Umbilical cord (tissue), 2 donors: ENCODE data around the gene NECTIN2. TPM values are rescaled to one million over a fixed set of nuclear protein-coding genes. Genes with fewer than 3 reads are reported as not detected.
A peak's percentile ranks its signal among the peaks of the same experiment; 100 is the strongest.

Experiments
- DNase-seq: peaks from one replicate; pipeline ENCODE4 v3.0.0-alpha.2; 2015; ENCODE audit warnings: low spot score
- total RNA-seq: library from RNA; depleted of rRNA; stranded (reverse); fragments of >200 nt; gene quantifications from one replicate; pipeline ENCODE4 v1.2.3, GENCODE V29; 2014; ENCODE audit warnings: low replicate concordance; ENCODE audit not compliant: insufficient read depth

NECTIN2 gene
- 52.0 TPM for total RNA-seq

- DNase-seq = peak; percentile 99
Observed at GRCh38 chr19:44845612-44846454, at the start of gene NECTIN2. Gene NECTIN2 (plus strand): TSS chr19:44846297. CDS start chr19:44846526, 229 bp downstream.

DNA sequence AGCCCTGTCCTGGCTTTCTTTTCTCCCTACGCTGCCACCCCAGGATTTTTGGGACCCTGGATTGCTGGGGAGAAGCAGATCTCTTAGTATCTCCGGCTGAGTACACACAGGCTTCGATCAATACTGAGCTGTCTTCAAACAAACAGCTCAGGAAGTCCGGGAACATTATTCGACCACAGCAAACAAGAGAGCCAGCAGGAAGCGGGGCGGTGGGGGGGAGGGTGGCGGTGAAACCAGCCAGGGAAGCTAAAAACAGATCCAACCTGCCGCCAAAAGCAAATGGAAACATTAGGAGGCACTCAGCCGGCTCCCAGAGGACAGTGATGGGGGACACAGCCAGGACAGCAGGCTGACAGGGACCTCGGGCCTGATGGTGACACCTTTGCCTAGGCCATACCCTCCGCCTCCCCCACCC is 49.4 kb upstream of the NECTIN2 start:
- no peak for DNase-seq

DNA sequence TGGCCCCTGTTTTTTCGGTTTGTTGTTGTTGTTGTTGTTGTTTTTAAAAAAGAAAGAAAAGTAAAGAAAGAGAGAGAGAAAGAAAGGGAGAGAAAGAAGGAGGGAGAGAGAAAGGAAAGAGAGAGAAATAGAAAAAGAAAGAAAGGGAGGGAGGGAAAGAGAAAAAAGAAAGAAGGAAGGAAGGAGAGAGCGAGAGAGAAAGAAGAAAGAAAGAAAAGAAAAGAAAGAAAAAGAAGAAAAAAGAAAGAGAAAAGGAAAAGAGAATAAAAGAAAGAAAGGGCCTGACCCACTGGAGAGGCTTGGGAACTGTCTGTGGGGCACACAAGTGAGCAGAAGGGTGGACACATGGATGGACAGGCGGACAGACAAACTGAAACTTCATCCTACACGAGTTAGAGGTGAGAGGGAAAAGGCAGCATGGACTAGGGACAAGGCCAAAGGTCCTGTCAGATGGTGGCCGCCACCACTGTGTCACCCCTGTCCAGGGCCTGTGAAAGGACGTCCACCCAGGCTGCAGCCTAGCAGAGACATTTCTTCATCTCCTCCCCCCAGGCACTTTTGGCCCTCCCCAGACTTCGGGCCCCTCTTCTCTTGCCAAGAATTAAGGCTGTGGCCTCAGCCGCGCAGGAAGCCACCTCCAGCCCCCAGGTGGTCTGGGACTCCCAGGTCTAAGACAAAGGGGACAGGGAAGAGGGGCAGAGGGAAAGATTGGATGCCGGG is 46.3 kb upstream of the NECTIN2 start:
- no peak for DNase-seq

DNA sequence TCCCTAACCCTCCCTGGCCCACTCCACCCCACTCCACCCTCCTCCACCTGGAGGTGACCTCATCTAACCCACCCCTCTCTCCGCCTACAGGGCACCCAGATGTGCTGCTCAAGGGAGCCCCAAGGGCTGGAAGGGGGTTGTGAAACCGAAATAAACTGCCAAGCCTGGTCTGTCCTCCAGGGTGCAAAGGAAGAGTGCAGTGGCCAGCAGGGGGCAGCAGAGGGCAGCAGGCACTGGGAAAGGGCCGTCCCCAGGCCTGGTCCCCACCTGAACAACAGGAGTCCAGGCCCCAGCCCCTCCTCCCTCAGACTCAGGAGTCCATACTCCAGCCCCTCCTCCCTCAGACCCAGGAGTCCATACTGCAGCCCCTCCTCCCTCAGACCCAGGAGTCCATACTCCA is 45.6 kb upstream of the NECTIN2 start:
- peak; percentile 71 for DNase-seq

DNA sequence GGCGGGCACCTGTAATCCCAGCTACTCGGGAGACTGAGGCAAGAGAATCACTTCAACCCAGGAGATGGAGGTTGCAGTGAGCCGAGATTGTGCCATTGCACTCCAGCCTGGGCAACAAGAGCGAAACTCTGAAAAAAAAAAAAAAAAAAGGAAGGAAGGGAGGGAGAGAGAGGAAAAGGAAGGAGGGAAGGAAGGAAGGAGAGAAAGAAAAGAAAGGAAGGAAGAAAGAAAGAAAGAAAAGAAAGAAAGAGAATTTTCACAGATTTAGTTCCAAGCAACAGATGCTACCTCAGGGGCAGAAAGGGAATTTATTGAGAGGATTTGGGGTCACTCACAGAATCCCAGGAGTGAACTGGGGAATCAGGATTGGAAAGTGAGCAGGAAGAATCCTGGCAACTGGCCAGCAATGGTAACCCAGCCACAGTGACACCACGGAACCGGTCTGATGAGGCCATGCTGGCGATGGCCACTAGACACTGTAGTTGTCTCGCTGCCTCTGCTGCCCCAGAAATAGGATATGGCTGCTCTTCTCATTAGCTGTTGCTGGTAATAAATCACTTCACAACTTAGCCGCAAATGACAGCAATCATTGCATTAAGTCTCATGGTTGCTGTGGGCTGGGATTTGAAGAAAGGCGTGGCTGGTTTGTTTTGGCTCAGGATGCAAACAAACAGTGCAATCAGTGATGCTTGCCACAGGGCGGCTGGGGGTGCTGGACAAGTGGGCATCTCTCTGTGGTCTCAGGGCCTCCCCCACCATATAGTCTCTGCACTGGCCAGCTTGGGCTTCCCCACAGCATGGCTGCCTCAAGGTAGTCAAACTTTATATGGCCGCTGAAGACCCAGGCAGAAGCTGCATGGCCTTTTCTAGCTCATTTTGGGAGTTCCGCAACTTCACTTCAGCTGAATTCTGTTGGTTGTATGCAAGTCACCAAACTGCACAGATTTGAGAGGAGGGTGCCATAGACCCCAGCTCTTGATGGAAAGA is 42.4 kb upstream of the NECTIN2 start:
- DNase-seq = no peak

GRCh38 chr19:44806291-44806690 is 39.8 kb upstream of the NECTIN2 start:
- DNase-seq = peak; percentile 35

DNA sequence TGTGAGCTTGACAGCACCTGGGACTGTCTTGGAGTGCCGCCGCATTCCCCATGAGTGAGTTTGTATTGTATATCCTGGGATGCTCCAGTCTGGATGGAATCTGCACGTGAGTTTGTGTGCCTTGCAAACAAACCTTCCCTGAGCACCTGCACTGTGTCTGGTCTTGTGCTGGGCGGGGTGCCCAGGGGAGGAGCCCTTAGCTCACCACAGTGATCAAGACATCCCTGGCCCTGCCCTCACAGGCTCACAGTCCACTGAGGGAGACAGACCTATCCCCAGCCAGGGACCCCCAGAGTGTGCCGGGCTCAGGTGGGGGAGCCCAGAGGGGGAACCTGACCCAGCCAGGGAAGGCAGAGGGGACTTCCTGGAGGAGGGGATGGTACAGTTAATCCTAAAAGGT is 38.9 kb upstream of the NECTIN2 start:
- DNase-seq = peak; percentile 13

DNA sequence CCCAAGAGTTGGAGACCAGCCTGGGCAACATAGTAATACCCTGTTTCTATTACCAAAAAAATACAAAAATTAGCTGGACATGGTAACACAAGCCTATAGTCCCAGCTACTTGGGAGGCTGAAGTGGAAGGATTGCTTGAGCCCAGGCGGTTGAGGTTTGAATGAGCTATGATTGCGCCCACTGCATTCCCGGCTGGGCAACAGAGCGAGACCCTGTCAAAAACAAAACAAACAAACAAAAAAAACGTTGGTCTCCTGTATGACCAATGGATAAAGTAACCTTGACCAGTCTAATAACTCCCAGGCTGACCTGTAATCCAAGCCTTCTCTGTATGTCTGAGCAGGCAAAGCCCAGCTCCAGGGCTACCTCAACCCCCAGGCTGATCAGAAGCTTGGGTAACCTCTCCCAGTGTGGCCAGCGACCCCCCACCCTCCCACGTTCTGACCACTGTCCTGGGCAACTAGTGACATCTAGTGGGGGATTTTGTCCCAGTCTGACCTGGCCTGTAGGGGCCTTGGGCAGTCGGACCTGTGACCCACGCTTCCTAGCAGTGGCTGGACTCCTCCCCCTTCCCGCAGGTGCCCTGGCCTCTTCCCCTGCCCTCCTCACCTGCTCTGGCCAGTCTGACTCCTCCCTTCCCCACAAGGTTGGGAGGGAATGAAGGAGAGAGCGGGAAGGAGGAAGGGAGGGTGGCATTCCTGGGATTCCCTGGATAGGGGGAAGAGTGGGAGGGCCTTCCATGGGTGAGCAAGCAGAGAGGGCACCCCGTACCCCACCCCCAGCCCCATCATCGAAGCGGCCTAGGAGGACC is 38.2 kb upstream of the NECTIN2 start:
- DNase-seq = peak; percentile 26

- DNase-seq = peak; percentile 67
Observed at GRCh38 chr19:44808463-44809371, 37.4 kb upstream of the NECTIN2 start, which contains the start of gene BCAM. Gene BCAM (plus strand): TSS chr19:44809103. CDS start chr19:44809125, 22 bp downstream.

GRCh38 chr19:44809577-44810233 is 36.4 kb upstream of the NECTIN2 start:
- DNase-seq = no peak

GRCh38 chr19:44810234-44811121 is 35.6 kb upstream of the NECTIN2 start:
- DNase-seq = no peak

- no peak for DNase-seq
Observed at GRCh38 chr19:44811122-44811419, 35.0 kb upstream of the NECTIN2 start.

GRCh38 chr19:44812142-44812718 is 33.9 kb upstream of the NECTIN2 start:
- no peak for DNase-seq

GRCh38 chr19:44813070-44813840 is 32.8 kb upstream of the NECTIN2 start:
- DNase-seq = no peak

DNA sequence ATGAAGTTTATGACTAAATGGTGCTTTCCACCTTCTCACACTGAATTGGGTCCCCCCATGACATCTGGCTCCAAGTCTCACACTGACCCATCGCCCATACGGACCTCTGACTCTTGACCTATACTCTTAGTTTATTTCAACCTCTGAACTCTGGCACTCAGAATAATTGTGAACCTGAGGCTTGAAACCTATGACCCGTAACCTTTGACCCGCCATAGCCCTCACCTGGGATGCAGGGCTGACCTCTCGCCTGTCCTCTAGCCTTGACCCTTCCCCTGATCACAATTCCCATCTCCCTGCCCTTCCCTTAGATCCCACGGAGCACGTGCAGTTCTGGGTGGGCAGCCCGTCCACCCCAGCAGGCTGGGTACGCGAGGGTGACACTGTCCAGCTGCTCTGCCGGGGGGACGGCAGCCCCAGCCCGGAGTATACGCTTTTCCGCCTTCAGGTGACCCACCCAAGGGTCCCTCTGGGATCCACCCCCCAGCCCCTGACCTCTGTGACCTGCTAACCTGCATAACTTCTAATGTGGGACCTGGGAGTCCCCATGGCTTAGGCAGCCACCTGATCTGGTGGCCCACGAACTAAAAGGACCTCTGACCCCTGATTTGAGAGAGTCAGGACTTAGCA is 32.1 kb upstream of the NECTIN2 start:
- DNase-seq = no peak

GRCh38 chr19:44814517-44814916 is 31.6 kb upstream of the NECTIN2 start:
- DNase-seq = no peak
